HL-60 (cell line): ENCODE measurements around the gene CYP1A2.
A peak's percentile ranks its signal among the peaks of the same experiment; 100 is the strongest.

Experiments
- DNase-seq, 2 experiments: peaks; one replicate each; pipeline ENCODE4 v3.0.0-alpha.2; 2010 to 2020; ENCODE audit warnings: low read depth in 1 of 2, low spot score in 1 of 2
- H3K27ac ChIP-seq: fragments of 250-450 bp; sonication (Bioruptor Pico); replicated peaks from 2 replicates; pipeline ENCODE4 v1.5.1; 2020; ENCODE audit warnings: mild to moderate bottlenecking, moderate library complexity
- H3K27me3 ChIP-seq: fragments of 250-450 bp; sonication (Bioruptor Pico); 2 replicates; pipeline ENCODE4 v1.5.1; 2021; ENCODE audit warnings: mild to moderate bottlenecking, moderate library complexity; ENCODE audit not compliant: insufficient read depth, poor library complexity, severe bottlenecking
- H3K4me3 ChIP-seq: replicated peaks from 2 replicates; pipeline ENCODE4 v1.5.1; 2011; ENCODE audit warnings: mild to moderate bottlenecking, control low read depth, low read length; ENCODE audit not compliant: insufficient read depth
- GABPA ChIP-seq: IDR thresholded peaks from 2 replicates; pipeline ENCODE4 v1.6.1; 2012; ENCODE audit warnings: low read depth
- POLR2AphosphoS5 ChIP-seq: IDR thresholded peaks from 2 replicates; pipeline ENCODE4 v1.6.1; 2012; ENCODE audit warnings: low read depth
- SPI1 ChIP-seq: IDR thresholded peaks from 2 replicates; pipeline ENCODE4 v1.6.1; 2012; ENCODE audit warnings: low read depth, mild to moderate bottlenecking, borderline replicate concordance
- TF ChIP-seq, protein P1 (sequence below): IDR thresholded peaks from 2 replicates; pipeline ENCODE4 v1.6.1; 2012; ENCODE audit warnings: low read depth; ENCODE audit not compliant: insufficient replicate concordance
- TF ChIP-seq, protein P2 (sequence below): IDR thresholded peaks from one replicate; pipeline ENCODE4 v1.5.1; 2011; ENCODE audit warnings: low read length, control low read depth, inconsistent platforms; ENCODE audit not compliant: insufficient read depth

Gene CYP1A2

DNA sequence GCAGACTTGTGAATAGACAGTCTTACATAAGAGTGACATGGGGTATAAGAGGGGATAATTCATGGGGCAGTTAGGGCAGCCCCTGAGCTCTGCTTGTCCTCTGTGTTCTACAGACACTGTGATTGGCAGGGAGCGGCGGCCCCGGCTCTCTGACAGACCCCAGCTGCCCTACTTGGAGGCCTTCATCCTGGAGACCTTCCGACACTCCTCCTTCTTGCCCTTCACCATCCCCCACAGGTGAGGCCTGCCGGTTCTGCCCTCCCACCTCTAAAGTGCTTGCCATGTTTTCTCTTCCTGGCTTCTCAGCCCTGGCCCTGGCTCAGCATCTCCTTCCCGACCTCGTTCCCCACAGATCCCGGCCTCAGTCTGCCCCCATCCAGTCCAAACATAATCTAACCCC is 3.4 kb downstream of the CYP1A2 start:
- Histone ChIP-seq H3K27me3 (no peaks in the 10 kb centered on the region), H3K27ac (no peak overlapping the region), H3K4me3 (no peak overlapping the region)
- TF ChIP-seq GABPA (no peak), POLR2AphosphoS5 (no peak), SPI1 (no peak)
- TF ChIP-seq, protein P1, sequence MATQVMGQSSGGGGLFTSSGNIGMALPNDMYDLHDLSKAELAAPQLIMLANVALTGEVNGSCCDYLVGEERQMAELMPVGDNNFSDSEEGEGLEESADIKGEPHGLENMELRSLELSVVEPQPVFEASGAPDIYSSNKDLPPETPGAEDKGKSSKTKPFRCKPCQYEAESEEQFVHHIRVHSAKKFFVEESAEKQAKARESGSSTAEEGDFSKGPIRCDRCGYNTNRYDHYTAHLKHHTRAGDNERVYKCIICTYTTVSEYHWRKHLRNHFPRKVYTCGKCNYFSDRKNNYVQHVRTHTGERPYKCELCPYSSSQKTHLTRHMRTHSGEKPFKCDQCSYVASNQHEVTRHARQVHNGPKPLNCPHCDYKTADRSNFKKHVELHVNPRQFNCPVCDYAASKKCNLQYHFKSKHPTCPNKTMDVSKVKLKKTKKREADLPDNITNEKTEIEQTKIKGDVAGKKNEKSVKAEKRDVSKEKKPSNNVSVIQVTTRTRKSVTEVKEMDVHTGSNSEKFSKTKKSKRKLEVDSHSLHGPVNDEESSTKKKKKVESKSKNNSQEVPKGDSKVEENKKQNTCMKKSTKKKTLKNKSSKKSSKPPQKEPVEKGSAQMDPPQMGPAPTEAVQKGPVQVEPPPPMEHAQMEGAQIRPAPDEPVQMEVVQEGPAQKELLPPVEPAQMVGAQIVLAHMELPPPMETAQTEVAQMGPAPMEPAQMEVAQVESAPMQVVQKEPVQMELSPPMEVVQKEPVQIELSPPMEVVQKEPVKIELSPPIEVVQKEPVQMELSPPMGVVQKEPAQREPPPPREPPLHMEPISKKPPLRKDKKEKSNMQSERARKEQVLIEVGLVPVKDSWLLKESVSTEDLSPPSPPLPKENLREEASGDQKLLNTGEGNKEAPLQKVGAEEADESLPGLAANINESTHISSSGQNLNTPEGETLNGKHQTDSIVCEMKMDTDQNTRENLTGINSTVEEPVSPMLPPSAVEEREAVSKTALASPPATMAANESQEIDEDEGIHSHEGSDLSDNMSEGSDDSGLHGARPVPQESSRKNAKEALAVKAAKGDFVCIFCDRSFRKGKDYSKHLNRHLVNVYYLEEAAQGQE, result no peak
- TF ChIP-seq, protein P2, sequence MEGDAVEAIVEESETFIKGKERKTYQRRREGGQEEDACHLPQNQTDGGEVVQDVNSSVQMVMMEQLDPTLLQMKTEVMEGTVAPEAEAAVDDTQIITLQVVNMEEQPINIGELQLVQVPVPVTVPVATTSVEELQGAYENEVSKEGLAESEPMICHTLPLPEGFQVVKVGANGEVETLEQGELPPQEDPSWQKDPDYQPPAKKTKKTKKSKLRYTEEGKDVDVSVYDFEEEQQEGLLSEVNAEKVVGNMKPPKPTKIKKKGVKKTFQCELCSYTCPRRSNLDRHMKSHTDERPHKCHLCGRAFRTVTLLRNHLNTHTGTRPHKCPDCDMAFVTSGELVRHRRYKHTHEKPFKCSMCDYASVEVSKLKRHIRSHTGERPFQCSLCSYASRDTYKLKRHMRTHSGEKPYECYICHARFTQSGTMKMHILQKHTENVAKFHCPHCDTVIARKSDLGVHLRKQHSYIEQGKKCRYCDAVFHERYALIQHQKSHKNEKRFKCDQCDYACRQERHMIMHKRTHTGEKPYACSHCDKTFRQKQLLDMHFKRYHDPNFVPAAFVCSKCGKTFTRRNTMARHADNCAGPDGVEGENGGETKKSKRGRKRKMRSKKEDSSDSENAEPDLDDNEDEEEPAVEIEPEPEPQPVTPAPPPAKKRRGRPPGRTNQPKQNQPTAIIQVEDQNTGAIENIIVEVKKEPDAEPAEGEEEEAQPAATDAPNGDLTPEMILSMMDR, result no peak
- DNase-seq, result no peak

DNA sequence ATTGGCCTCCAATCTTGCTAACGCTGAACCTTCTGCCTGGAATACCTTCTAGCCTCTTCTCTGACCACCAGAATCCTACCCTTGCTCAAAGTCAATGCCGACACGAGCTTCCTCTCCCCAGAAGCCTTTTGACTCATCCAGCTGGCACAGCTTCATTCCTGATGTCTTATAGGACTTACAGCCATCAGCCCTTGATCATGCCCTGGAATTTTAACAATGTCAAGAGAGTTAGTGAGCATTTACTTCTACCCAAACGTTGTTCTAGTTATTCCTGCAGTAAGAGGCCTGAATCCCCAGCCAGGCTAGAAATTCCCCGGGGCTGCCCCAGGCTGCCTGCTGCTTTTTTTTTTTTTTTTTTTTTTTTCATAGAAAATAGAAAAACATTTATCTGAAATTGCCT is 3.9 kb downstream of the CYP1A2 start:
- H3K4me3 ChIP-seq, result no peak overlapping the region
- H3K27ac ChIP-seq, result no peak overlapping the region
- TF ChIP-seq POLR2AphosphoS5 (no peak), GABPA (no peak), SPI1 (no peak)
- TF ChIP-seq, protein P2, result no peak
- TF ChIP-seq, protein P1, result no peak
- H3K27me3 ChIP-seq, result no peaks in the 10 kb centered on the region
- DNase-seq, result no peak

DNA sequence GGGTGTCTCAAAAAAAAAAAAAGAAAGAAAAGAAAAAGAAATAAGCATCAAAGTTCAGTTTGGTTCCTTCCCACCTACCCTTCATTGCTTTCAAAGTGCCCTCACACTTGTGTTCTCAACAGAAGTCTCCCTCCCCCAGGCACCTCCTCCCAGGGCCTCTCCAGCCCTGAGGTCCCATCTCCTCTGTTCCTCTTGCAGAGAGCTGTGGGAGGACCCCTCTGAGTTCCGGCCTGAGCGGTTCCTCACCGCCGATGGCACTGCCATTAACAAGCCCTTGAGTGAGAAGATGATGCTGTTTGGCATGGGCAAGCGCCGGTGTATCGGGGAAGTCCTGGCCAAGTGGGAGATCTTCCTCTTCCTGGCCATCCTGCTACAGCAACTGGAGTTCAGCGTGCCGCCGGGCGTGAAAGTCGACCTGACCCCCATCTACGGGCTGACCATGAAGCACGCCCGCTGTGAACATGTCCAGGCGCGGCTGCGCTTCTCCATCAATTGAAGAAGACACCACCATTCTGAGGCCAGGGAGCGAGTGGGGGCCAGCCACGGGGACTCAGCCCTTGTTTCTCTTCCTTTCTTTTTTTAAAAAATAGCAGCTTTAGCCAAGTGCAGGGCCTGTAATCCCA is 6.1 kb downstream of the CYP1A2 start:
- Histone ChIP-seq H3K27ac (no peak overlapping the region), H3K27me3 (no peaks in the 10 kb centered on the region), H3K4me3 (no peak overlapping the region)
- TF ChIP-seq, protein P2, result no peak
- no peak for TF ChIP-seq GABPA
- TF ChIP-seq, protein P1, result no peak
- TF ChIP-seq POLR2AphosphoS5, result no peak
- TF ChIP-seq SPI1, result peak; percentile 34; the same call in 1 of the 2 replicates
- DNase-seq, result peak in 1 of 2 experiments; percentile 56
